Upper lobe of left lung (tissue), 4 donors: ENCODE data around the gene PTPRN2.

Experiments used
- CTCF ChIP-seq, 6 experiments: fragments of 450-650 bp in 4 of 6; fragments of 200-600 bp in 2 of 6; sonication (generic) in 2 of 6; IDR thresholded peaks; one replicate each; pipeline ENCODE4 v1.5.1; 2016 to 2019; ENCODE audit warnings: antibody characterized with exemption in 6 of 6
- EP300 ChIP-seq, 4 donors: sonication (generic); formaldehyde crosslinking; IDR thresholded peaks; one replicate each; pipeline ENCODE4 v1.5.1; 2017; ENCODE audit warnings: antibody characterized with exemption in 4 of 4, control low read depth in 2 of 4
- POLR2A ChIP-seq, 4 donors: fragments of 450-650 bp; IDR thresholded peaks; one replicate each; pipeline ENCODE4 v1.5.1; 2016 to 2017; ENCODE audit warnings: antibody characterized with exemption in 4 of 4, mild to moderate bottlenecking in 2 of 4
- POLR2AphosphoS5 ChIP-seq, 2 donors: sonication (generic); formaldehyde crosslinking; IDR thresholded peaks; one replicate each; pipeline ENCODE4 v1.5.1; 2017; ENCODE audit warnings: antibody characterized with exemption in 2 of 2

- no peak for TF ChIP-seq CTCF (IDR thresholded peaks at IDR 0.05)
- TF ChIP-seq POLR2A (IDR thresholded peaks at IDR 0.05) = no peak
- TF ChIP-seq POLR2AphosphoS5 (IDR thresholded peaks at IDR 0.05) = no peak
- no peak for TF ChIP-seq EP300 (IDR thresholded peaks at IDR 0.05)
These were observed 242.8 kb downstream of the PTPRN2 start for GRCh38 chr7:158344706-158345300.
